Myocyte (in vitro differentiated cells): ENCODE measurements around the gene FBXO41. TPM values are rescaled to one million over a fixed set of nuclear protein-coding genes. Genes with fewer than 3 reads are reported as not detected.

Experiments used
- DNase-seq: peaks from one replicate; pipeline ENCODE4 v3.0.0-alpha.2; 2012; ENCODE audit warnings: low read depth
- total RNA-seq: library from RNA; depleted of rRNA; stranded (reverse); fragments of >200 nt; gene quantifications from 2 replicates; pipeline ENCODE4 v1.2.3, GENCODE V29; 2014

FBXO41 gene
- total RNA-seq, 1 donor from 2014 or later = 2.6 TPM

- DNase-seq = no peak
Observed at GRCh38 chr2:73249636-73250035, 34.6 kb downstream of the FBXO41 start.

- DNase-seq = no peak
Observed at GRCh38 chr2:73246850-73247249, 37.4 kb downstream of the FBXO41 start.

- no peak for DNase-seq
Observed at GRCh38 chr2:73244580-73244979, 39.7 kb downstream of the FBXO41 start.

GRCh38 chr2:73243884-73244570, 40.3 kb downstream of the FBXO41 start:
- DNase-seq = peak; percentile 87

GRCh38 chr2:73239776-73240175, 44.5 kb downstream of the FBXO41 start:
- DNase-seq = no peak

- no peak for DNase-seq
Observed at GRCh38 chr2:73238976-73239375, 45.3 kb downstream of the FBXO41 start.

GRCh38 chr2:73238149-73238548, 46.1 kb downstream of the FBXO41 start:
- DNase-seq = no peak

GRCh38 chr2:73237168-73237567, 47.1 kb downstream of the FBXO41 start:
- DNase-seq = no peak

GRCh38 chr2:73235315-73236028, 48.8 kb downstream of the FBXO41 start:
- no peak for DNase-seq

- peak; percentile 97 for DNase-seq
Observed at GRCh38 chr2:73233932-73234832, 50.1 kb downstream of the FBXO41 start, which contains the start of gene CCT7. CCT7 (plus strand) TSS chr2:73234308; CDS start chr2:73234379, 71 bp downstream.

- DNase-seq = peak; percentile 100
Observed at GRCh38 chr2:73233154-73233931, 50.9 kb downstream of the FBXO41 start, which contains the start of gene PRADC1. PRADC1 (minus strand) TSS chr2:73233239; CDS start chr2:73233160, 79 bp downstream.

- DNase-seq = peak; percentile 38
Observed at GRCh38 chr2:73232403-73233153, 51.7 kb downstream of the FBXO41 start.

GRCh38 chr2:73228631-73229030, 55.6 kb downstream of the FBXO41 start:
- no peak for DNase-seq

- no peak for DNase-seq
Observed at GRCh38 chr2:73227086-73227485, 57.2 kb downstream of the FBXO41 start.

GRCh38 chr2:73225513-73226360, 58.5 kb downstream of the FBXO41 start:
- DNase-seq = no peak

GRCh38 chr2:73223821-73224220, 60.5 kb downstream of the FBXO41 start:
- DNase-seq = no peak

GRCh38 chr2:73218298-73218697, 66.0 kb downstream of the FBXO41 start:
- peak; percentile 53 for DNase-seq

- DNase-seq = no peak
Observed at GRCh38 chr2:73217826-73218225, 66.5 kb downstream of the FBXO41 start.

GRCh38 chr2:73217160-73217559, 67.1 kb downstream of the FBXO41 start:
- no peak for DNase-seq
